ENCODE results near the gene GRIFIN.

GRCh38 chr7:2484868-2485267 is 8.7 kb upstream of the GRIFIN start:
- TF ChIP-seq EZH2phosphoT487 (IDR thresholded peaks at IDR 0.05; ENCODE audit: insufficient read depth, low read depth): no peak
- no peak for TF ChIP-seq EZH2 (IDR thresholded peaks at IDR 0.05; ENCODE audit: insufficient read depth, poor library complexity, severe bottlenecking)

Measured in GM23248 (cell line).